T-helper 2 cell treated with Interferon-gamma antibody and Interleukin-4, amounts not matched to agents 100 ng/mL and 5 ng/mL, for 36 hours (primary cell): ENCODE measurements around the gene UBE2V1. TPM values are rescaled to one million over a fixed set of nuclear protein-coding genes. Genes with fewer than 3 reads are reported as not detected.

Source experiments
- total RNA-seq: library from RNA; stranded (reverse); gene quantifications from 2 replicates; pipeline ENCODE4 v1.2.3, GENCODE V29; 2022

UBE2V1 gene
- total RNA-seq, 1 donor from 2014 or later: 137 TPM

Other genes starting within 250 kb of the UBE2V1 start
- gene SPATA2, start 197.6 kb downstream of the UBE2V1 start, total RNA-seq: 7.7 and 8.0 TPM in 2 replicates
- gene RNF114, start 176.8 kb downstream of the UBE2V1 start, total RNA-seq: 57.3 and 59.1 TPM in 2 replicates
- gene SNAI1, start 130.2 kb downstream of the UBE2V1 start, total RNA-seq: 0.52 and 0.57 TPM in 2 replicates
- gene PEDS1, start 40.6 kb upstream of the UBE2V1 start, total RNA-seq: 27.9 and 30.1 TPM in 2 replicates
- gene CEBPB, start 77.7 kb upstream of the UBE2V1 start, total RNA-seq: 19.1 and 19.5 TPM in 2 replicates